ENCODE results near the gene C6orf89.

The C6orf89 gene

DNA sequence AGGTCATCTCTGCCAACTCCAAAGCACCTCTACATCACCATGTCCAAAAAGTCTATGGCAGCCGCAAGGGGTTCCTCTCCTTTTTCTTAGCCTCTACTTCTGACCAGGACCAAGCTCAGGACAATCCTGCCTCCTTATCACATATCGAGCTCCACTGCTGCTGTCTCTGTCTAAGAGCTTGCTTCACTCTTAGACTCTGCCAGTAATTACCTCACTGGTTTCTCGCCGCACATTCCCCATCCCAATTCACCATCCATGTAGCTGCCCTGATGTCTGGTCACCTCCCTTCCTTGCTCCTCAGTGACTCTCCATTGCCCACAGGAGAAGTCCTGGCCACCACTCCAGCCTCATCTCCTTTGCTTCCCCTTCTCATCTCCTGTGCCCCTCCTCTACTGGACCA, 44.7 kb downstream of the C6orf89 start:
- Histone ChIP-seq H3K4me3 (ENCODE audit: low read depth, low read length) (no peak overlapping the region), H3K27me3 (replicated peaks) (no peaks in the 10 kb centered on the region), H3K36me3 (replicated peaks) (no peaks in the 10 kb centered on the region), H3K27ac (no peak overlapping the region)
- no peak for DNase-seq
- in situ Hi-C loops (cut with HindIII; ENCODE audit: low pct_ligation_motif_present, low sequenced_read_pairs) = no loop called here
- TF ChIP-seq, protein P1, sequence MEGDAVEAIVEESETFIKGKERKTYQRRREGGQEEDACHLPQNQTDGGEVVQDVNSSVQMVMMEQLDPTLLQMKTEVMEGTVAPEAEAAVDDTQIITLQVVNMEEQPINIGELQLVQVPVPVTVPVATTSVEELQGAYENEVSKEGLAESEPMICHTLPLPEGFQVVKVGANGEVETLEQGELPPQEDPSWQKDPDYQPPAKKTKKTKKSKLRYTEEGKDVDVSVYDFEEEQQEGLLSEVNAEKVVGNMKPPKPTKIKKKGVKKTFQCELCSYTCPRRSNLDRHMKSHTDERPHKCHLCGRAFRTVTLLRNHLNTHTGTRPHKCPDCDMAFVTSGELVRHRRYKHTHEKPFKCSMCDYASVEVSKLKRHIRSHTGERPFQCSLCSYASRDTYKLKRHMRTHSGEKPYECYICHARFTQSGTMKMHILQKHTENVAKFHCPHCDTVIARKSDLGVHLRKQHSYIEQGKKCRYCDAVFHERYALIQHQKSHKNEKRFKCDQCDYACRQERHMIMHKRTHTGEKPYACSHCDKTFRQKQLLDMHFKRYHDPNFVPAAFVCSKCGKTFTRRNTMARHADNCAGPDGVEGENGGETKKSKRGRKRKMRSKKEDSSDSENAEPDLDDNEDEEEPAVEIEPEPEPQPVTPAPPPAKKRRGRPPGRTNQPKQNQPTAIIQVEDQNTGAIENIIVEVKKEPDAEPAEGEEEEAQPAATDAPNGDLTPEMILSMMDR (IDR thresholded peaks at IDR 0.05; ENCODE audit: low read depth, low read length, missing control alignments) = no peak

DNA sequence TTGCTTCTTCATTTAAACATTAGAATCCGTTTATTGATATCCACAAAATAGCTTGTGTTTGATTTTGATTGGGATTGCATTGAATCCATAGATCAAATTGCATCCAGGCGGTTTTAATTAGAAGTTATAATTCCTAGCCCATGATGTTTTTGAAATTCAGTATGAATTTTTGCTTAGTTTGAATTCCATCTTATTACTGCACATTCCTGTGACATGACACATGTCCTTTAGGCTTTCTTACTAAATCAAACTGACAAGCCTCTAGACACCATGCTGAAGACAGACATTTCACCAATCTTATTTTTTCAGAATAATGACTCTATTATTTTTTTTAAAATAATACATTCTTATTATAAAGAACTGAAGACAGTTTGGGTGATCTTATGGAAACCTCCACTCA, 47.4 kb downstream of the C6orf89 start:
- TF ChIP-seq, protein P1 (IDR thresholded peaks at IDR 0.05; ENCODE audit: low read depth, low read length, missing control alignments) = no peak
- no peak overlapping the region for H3K4me3 ChIP-seq (ENCODE audit: low read depth, low read length)
- no peak for DNase-seq
- in situ Hi-C loops (cut with HindIII; ENCODE audit: low pct_ligation_motif_present, low sequenced_read_pairs) = no loop called here
- H3K36me3 ChIP-seq (replicated peaks) = no peaks in the 10 kb centered on the region
- no peak overlapping the region for H3K27ac ChIP-seq
- no peaks in the 10 kb centered on the region for H3K27me3 ChIP-seq (replicated peaks)

DNA sequence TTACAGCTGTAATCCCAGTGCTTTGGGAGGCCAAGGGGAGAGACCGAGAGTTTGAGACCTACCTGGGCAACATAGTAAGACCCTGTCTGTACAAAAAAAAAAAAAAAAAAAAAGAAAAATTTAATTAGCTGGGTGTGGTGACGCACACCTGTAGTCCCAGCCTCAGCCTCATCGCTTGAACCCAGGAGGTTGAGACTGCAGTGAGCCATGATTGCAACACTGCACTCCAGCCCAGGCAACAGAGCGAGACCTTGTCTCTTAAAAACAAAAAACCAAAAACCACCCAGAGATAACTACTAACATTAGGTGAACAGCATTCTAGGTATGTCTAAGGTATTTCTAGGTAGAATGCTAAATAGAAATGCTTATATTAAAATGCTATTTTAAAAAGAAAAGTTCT, 47.8 kb downstream of the C6orf89 start:
- no peaks in the 10 kb centered on the region for H3K36me3 ChIP-seq (replicated peaks)
- in situ Hi-C loops (cut with HindIII; ENCODE audit: low pct_ligation_motif_present, low sequenced_read_pairs) = no loop called here
- no peak overlapping the region for H3K4me3 ChIP-seq (ENCODE audit: low read depth, low read length)
- no peak for DNase-seq
- no peaks in the 10 kb centered on the region for H3K27me3 ChIP-seq (replicated peaks)
- TF ChIP-seq, protein P1 (IDR thresholded peaks at IDR 0.05; ENCODE audit: low read depth, low read length, missing control alignments) = no peak
- peak overlapping the region; percentile 16 for H3K27ac ChIP-seq

DNA sequence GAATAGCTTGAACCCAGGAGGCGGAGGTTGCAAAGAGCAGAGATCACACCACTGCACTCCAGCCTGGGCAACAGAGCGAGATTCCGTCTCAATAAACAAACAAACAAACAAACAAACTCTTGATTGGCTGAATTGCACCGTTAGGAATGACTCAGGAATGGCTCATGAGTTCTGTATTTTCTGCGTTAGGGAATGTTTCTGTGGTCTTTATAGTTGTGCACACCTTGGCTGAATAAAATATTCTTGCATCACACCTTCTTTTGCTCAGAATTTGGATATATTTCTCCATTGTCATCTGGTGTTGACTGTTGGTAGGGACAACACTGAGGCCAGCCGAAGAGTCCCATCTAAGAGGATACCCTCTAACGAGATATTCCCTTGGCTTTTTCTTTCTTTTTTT, 49.1 kb downstream of the C6orf89 start:
- TF ChIP-seq, protein P1 (IDR thresholded peaks at IDR 0.05; ENCODE audit: low read depth, low read length, missing control alignments) = no peak
- in situ Hi-C loops (cut with HindIII; ENCODE audit: low pct_ligation_motif_present, low sequenced_read_pairs) = no loop called here
- Histone ChIP-seq H3K36me3 (replicated peaks) (no peaks in the 10 kb centered on the region), H3K27me3 (replicated peaks) (no peaks in the 10 kb centered on the region), H3K4me3 (ENCODE audit: low read depth, low read length) (no peak overlapping the region), H3K27ac (no peak overlapping the region)
- DNase-seq = no peak

DNA sequence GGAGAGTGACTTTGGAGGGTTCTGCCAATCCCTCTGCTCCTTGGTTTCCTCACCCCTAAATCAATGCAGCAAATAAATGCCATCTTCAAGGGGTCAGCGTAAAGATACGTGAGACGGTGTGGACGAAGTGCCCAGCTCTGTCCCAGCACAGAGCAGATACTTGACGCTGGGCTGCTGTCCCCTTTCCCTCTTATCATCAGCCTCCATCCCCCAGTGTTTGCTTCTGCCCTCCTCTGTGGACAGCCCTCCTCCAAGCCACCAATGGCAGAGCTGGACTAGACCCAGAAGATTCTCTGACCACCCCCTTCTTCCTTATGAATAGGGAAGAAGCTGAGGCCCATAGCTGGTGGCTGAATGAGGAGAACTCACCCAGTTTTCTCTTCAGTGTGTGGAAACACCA, 51.1 kb downstream of the C6orf89 start:
- H3K27me3 ChIP-seq (replicated peaks) = no peaks in the 10 kb centered on the region
- no peak overlapping the region for H3K4me3 ChIP-seq (ENCODE audit: low read depth, low read length)
- no peaks in the 10 kb centered on the region for H3K36me3 ChIP-seq (replicated peaks)
- in situ Hi-C loops (cut with HindIII; ENCODE audit: low pct_ligation_motif_present, low sequenced_read_pairs) = no loop called here
- H3K27ac ChIP-seq = no peak overlapping the region
- no peak for DNase-seq
- TF ChIP-seq, protein P1 (IDR thresholded peaks at IDR 0.05; ENCODE audit: low read depth, low read length, missing control alignments) = no peak

DNA sequence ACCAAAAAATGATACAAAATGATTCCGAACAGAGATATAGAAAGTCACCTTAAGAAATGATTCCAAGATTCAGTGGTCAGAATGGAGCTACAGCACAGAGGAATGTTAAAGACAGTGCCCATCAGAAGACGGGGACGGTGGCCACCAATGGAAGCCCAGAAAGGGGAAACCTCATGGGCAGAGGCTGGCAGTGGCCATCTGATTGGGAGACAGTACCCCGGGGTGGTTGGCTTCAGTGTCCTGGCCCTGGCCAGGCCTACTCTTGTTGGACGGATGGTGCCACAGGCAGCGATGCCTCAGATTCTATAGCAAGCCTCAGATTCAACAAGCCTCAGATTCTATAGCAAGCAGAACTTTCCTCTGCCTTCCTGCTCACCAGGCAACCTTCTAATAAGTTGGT, 52.1 kb downstream of the C6orf89 start:
- Histone ChIP-seq H3K27ac (peak overlapping the region; percentile 92), H3K4me3 (ENCODE audit: low read depth, low read length) (no peak overlapping the region), H3K36me3 (replicated peaks) (no peaks in the 10 kb centered on the region), H3K27me3 (replicated peaks) (no peaks in the 10 kb centered on the region)
- TF ChIP-seq, protein P1 (IDR thresholded peaks at IDR 0.05; ENCODE audit: low read depth, low read length, missing control alignments) = no peak
- no peak for DNase-seq
- in situ Hi-C loops (cut with HindIII; ENCODE audit: low pct_ligation_motif_present, low sequenced_read_pairs) = no loop called here

Data from brain microvascular endothelial cell (primary cell).